SH-SY5Y (cell line): ENCODE data around the gene PPHLN1.

ENCODE experiments used
- GATA2 ChIP-seq: IDR thresholded peaks from 2 replicates; pipeline ENCODE4 v1.6.1; 2011; ENCODE audit warnings: mild to moderate bottlenecking, low read depth, low read length
- GATA3 ChIP-seq: IDR thresholded peaks from 2 replicates; pipeline ENCODE4 v1.6.1; 2011; ENCODE audit warnings: low read depth, mild to moderate bottlenecking, low read length, moderate library complexity

DNA sequence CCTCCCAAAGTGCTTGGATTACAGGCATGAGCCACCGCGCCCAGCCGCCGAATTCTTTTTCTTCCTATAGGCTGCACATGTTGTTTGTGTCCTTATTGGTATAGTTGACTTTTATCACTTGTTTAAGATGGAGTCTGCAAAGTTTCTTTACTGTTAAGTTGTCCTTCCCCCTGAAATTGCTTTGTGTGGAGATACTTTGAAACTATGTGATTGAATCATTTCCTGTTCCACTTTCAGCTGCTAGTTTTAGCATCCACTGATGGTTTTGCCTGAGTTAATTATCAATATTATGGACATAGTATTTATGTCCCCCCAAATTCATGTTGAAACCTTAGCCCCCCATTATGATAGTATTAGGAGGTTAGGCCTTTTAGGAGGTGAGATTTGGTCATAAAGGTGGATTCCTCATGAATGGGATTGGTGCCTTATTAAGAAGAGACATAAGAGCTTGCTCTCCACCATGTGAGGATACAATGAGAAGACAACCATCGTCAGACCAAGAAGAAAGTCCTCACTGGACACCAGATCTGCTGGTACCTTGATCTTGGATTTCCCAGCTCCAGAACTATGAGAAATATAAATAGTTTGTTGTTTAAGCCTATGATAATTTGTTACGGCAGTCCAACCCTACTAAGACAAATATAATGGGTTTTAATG, 34.9 kb downstream of the PPHLN1 start:
- no peak for TF ChIP-seq GATA2
- no peak for TF ChIP-seq GATA3
